Peyer's patch (tissue), 4 donors: ENCODE measurements around the gene ZFP91. TPM values are rescaled to one million over a fixed set of nuclear protein-coding genes. Genes with fewer than 3 reads are reported as not detected.

Source experiments
- DNase-seq, 3 donors: peaks; one replicate each; pipeline ENCODE4 v3.0.0-alpha.2; 2017 to 2019
- H3K27ac ChIP-seq, 4 donors: fragments of 200-600 bp; sonication (generic); one replicate each; pipeline ENCODE4 v1.5.1; 2016 to 2019
- H3K27me3 ChIP-seq, 2 donors: fragments of 200-600 bp; sonication (generic); one replicate each; pipeline ENCODE4 v1.5.1; 2019
- H3K36me3 ChIP-seq, 3 donors: fragments of 200-600 bp; sonication (generic); one replicate each; pipeline ENCODE4 v1.5.1; 2016 to 2019
- H3K4me1 ChIP-seq, 4 donors: fragments of 200-600 bp; sonication (generic); one replicate each; pipeline ENCODE4 v1.5.1; 2016 to 2019
- H3K4me3 ChIP-seq, 4 donors: fragments of 200-600 bp; sonication (generic); 1 replicate in 3 of 4; 2 replicates in 1 of 4; pipeline ENCODE4 v1.5.1; 2016 to 2019; ENCODE audit warnings: mild to moderate bottlenecking in 1 of 4
- H3K9me3 ChIP-seq, 4 donors: fragments of 200-600 bp; sonication (generic); one replicate each; pipeline ENCODE4 v1.5.1; 2016 to 2019; ENCODE audit warnings: mild to moderate bottlenecking in 1 of 4
- CTCF ChIP-seq, 6 experiments: fragments of 450-650 bp in 4 of 6; fragments of 200-600 bp in 2 of 6; sonication (generic) in 1 of 6; IDR thresholded peaks; one replicate each; pipeline ENCODE4 v1.5.1; 2017 to 2019; ENCODE audit warnings: antibody characterized with exemption in 6 of 6, mild to moderate bottlenecking in 3 of 6, moderate library complexity in 1 of 6
- POLR2A ChIP-seq, 2 donors: fragments of 450-650 bp; IDR thresholded peaks; one replicate each; pipeline ENCODE4 v1.5.1; 2017; ENCODE audit warnings: antibody characterized with exemption in 2 of 2, mild to moderate bottlenecking in 2 of 2, moderate library complexity in 2 of 2
- total RNA-seq, 4 donors: library from RNA; depleted of rRNA; stranded (reverse); fragments of >200 nt; gene quantifications; one replicate each; pipeline ENCODE4 v1.1.0, GENCODE V29; 2016

The ZFP91 gene
- total RNA-seq, 4 donors from 2014 or later, result 42.4 to 58.3 (median 45.9) TPM

GRCh38 chr11:58654908-58655296, 76.0 kb downstream of the ZFP91 start:
- H3K9me3 ChIP-seq, result no peaks in the 10 kb centered on the region
- TF ChIP-seq CTCF (IDR thresholded peaks at IDR 0.05) (no peak), POLR2A (IDR thresholded peaks at IDR 0.05) (no peak)
- no peaks in the 10 kb centered on the region for H3K27me3 ChIP-seq
- no peak overlapping the region for H3K27ac ChIP-seq
- no peaks in the 10 kb centered on the region for H3K36me3 ChIP-seq
- peaks cover 0 to 6% (median 2%) of the 10 kb centered on the region in 4 donors for H3K4me1 ChIP-seq
- no peak overlapping the region for H3K4me3 ChIP-seq
- no peak for DNase-seq

GRCh38 chr11:58656348-58656747, 77.5 kb downstream of the ZFP91 start:
- H3K27ac ChIP-seq, result no peak overlapping the region
- H3K4me1 ChIP-seq, result peaks cover 0 to 6% (median 2%) of the 10 kb centered on the region in 4 donors
- H3K4me3 ChIP-seq, result no peak overlapping the region
- no peaks in the 10 kb centered on the region for H3K27me3 ChIP-seq
- TF ChIP-seq POLR2A (IDR thresholded peaks at IDR 0.05) (no peak), CTCF (IDR thresholded peaks at IDR 0.05) (no peak)
- H3K9me3 ChIP-seq, result no peaks in the 10 kb centered on the region
- no peak for DNase-seq
- no peaks in the 10 kb centered on the region for H3K36me3 ChIP-seq

- Histone ChIP-seq H3K4me1 (peaks cover 0 to 6% (median 2%) of the 10 kb centered on the region in 4 donors), H3K9me3 (no peaks in the 10 kb centered on the region), H3K4me3 (no peak overlapping the region), H3K27ac (peak overlapping the region in 2 of 4 donors; percentile 39 to 57), H3K27me3 (no peaks in the 10 kb centered on the region), H3K36me3 (no peaks in the 10 kb centered on the region)
- TF ChIP-seq CTCF (IDR thresholded peaks at IDR 0.05) (no peak), POLR2A (IDR thresholded peaks at IDR 0.05) (no peak)
- DNase-seq, result no peak
These were observed 79.8 kb downstream of the ZFP91 start for GRCh38 chr11:58658623-58659022.

GRCh38 chr11:58659404-58659803, 80.5 kb downstream of the ZFP91 start:
- Histone ChIP-seq H3K4me3 (no peak overlapping the region), H3K27me3 (no peaks in the 10 kb centered on the region), H3K4me1 (peaks cover 0 to 6% (median 2%) of the 10 kb centered on the region in 4 donors), H3K9me3 (no peaks in the 10 kb centered on the region), H3K27ac (peak overlapping the region in 2 of 4 donors; percentile 57 to 65), H3K36me3 (no peaks in the 10 kb centered on the region)
- DNase-seq, result peak in 1 of 3 donors; percentile 65
- TF ChIP-seq CTCF (IDR thresholded peaks at IDR 0.05) (no peak), POLR2A (IDR thresholded peaks at IDR 0.05) (no peak)

- Histone ChIP-seq H3K36me3 (no peaks in the 10 kb centered on the region), H3K4me3 (no peak overlapping the region), H3K4me1 (peaks cover 0 to 6% (median 2%) of the 10 kb centered on the region in 4 donors), H3K27ac (peak overlapping the region in 2 of 4 donors; percentile 57 to 65), H3K27me3 (no peaks in the 10 kb centered on the region), H3K9me3 (no peaks in the 10 kb centered on the region)
- TF ChIP-seq CTCF (IDR thresholded peaks at IDR 0.05) (peak in 1 of 6 experiments; percentile 6), POLR2A (IDR thresholded peaks at IDR 0.05) (no peak)
- peak in 1 of 3 donors; percentile 52 for DNase-seq
These were observed 81.2 kb downstream of the ZFP91 start for GRCh38 chr11:58659910-58660570.

Other genes with a start within 250 kb of the ZFP91 start
- not detected for gene OR5B17, start 220.0 kb upstream of the ZFP91 start, total RNA-seq
- gene OR5B3, start 172.2 kb upstream of the ZFP91 start, total RNA-seq, result not detected
- not detected for gene OR5B2, start 150.9 kb upstream of the ZFP91 start, total RNA-seq
- not detected for gene OR5B12, start 136.8 kb upstream of the ZFP91 start, total RNA-seq
- gene OR5B21, start 71.0 kb upstream of the ZFP91 start, total RNA-seq, result not detected
- gene LPXN, start 3.2 kb upstream of the ZFP91 start, total RNA-seq, result 10 to 100 TPM; 12.3 to 66.0 (median 18.2) TPM
- 1 to 10 TPM in 3 of 4 donors, not detected in 1; 3.5 to 6.8 (median 5.3) TPM for gene CNTF, start 43.6 kb downstream of the ZFP91 start, total RNA-seq
- gene GLYAT, start 152.9 kb downstream of the ZFP91 start, total RNA-seq, result not detected